HepG2 (cell line): ENCODE results near the gene SLC16A5. TPM values are rescaled to one million over a fixed set of nuclear protein-coding genes. Genes with fewer than 3 reads are reported as not detected.

Experiments
- AHR ChIP-seq: IDR thresholded peaks from 2 replicates; pipeline ENCODE4 v1.6.1; 2018; ENCODE audit warnings: missing genetic modification reagents, missing compliant biosample characterization
- BCL3 ChIP-seq: sonication (generic); formaldehyde crosslinking; IDR thresholded peaks from 2 replicates; pipeline ENCODE4 v1.5.1; 2020; ENCODE audit warnings: mild to moderate bottlenecking, missing genetic modification reagents, moderate library complexity
- CSRNP1 ChIP-seq: sonication (generic); formaldehyde crosslinking; IDR thresholded peaks from 2 replicates; pipeline ENCODE4 v1.8.1; 2023; ENCODE audit warnings: mild to moderate bottlenecking, missing genetic modification reagents
- ELK4 ChIP-seq: sonication (generic); formaldehyde crosslinking; IDR thresholded peaks from 2 replicates; pipeline ENCODE4 v1.9.0; 2021; ENCODE audit warnings: missing genetic modification reagents, borderline replicate concordance
- HIC2 ChIP-seq: sonication (generic); formaldehyde crosslinking; IDR thresholded peaks from 2 replicates; pipeline ENCODE4 v1.9.0; 2022; ENCODE audit warnings: low read depth, missing genetic modification reagents
- HINFP ChIP-seq: sonication (generic); formaldehyde crosslinking; IDR thresholded peaks from 2 replicates; pipeline ENCODE4 v1.4.0; 2020; ENCODE audit warnings: low read depth, mild to moderate bottlenecking, missing genetic modification reagents
- KDM5B ChIP-seq: sonication (generic); formaldehyde crosslinking; IDR thresholded peaks from 2 replicates; pipeline ENCODE4 v1.4.0; 2020; ENCODE audit warnings: missing genetic modification reagents, mild to moderate bottlenecking, borderline replicate concordance
- PLRG1 ChIP-seq: fragments of 450-650 bp; conservative IDR thresholded peaks from 2 replicates; pipeline ENCODE4 v1.6.1; 2016
- SNAPC5 ChIP-seq: sonication (generic); formaldehyde crosslinking; IDR thresholded peaks from 2 replicates; pipeline ENCODE4 v1.8.1; 2023; ENCODE audit warnings: mild to moderate bottlenecking, missing genetic modification reagents, borderline replicate concordance
- TEAD3 ChIP-seq: optimal IDR thresholded peaks from 2 replicates; pipeline ENCODE3; 2016; ENCODE audit warnings: borderline replicate concordance
- ZFX ChIP-seq: sonication (generic); formaldehyde crosslinking; IDR thresholded peaks from 2 replicates; pipeline ENCODE4 v1.4.0; 2020; ENCODE audit warnings: mild to moderate bottlenecking, low read depth, missing genetic modification reagents, moderate library complexity
- ZNF138 ChIP-seq: sonication (generic); formaldehyde crosslinking; IDR thresholded peaks from 2 replicates; pipeline ENCODE4 v1.5.0; 2020; ENCODE audit warnings: mild to moderate bottlenecking, low read depth, missing genetic modification reagents
- ZNF740 ChIP-seq: sonication (generic); formaldehyde crosslinking; IDR thresholded peaks from 2 replicates; pipeline ENCODE4 v1.4.0; 2020; ENCODE audit warnings: missing genetic modification reagents
- ZNF747 ChIP-seq: sonication (generic); formaldehyde crosslinking; IDR thresholded peaks from 2 replicates; pipeline ENCODE4 v1.8.1; 2023; ENCODE audit warnings: missing genetic modification reagents, mild to moderate bottlenecking, borderline replicate concordance
- ZNF770 ChIP-seq: sonication (generic); formaldehyde crosslinking; IDR thresholded peaks from 2 replicates; pipeline ENCODE4 v1.5.0; 2020; ENCODE audit warnings: mild to moderate bottlenecking, missing genetic modification reagents
- ZNF784 ChIP-seq: sonication (generic); formaldehyde crosslinking; IDR thresholded peaks from 2 replicates; pipeline ENCODE4 v1.5.1; 2020; ENCODE audit warnings: missing genetic modification reagents, mild to moderate bottlenecking, borderline replicate concordance
- polyA plus RNA-seq, 8 experiments: library from polyadenylated mRNA; depleted of rRNA in 3 of 8; stranded (reverse) in 7 of 8; unstranded in 1 of 8; fragments of >200 nt; fragmentation: Illumina TruSeq in 4 of 8; extraction: Trizol in 4 of 8; gene quantifications; 2 replicates each; pipeline versions ENCODE4 v1.2.1 to v1.2.3, GENCODE V29; 2011 to 2016; ENCODE audit warnings: low read depth in 4 of 8, missing spikeins in 1 of 8, mixed read lengths in 1 of 8; ENCODE audit not compliant: insufficient read depth in 1 of 8
- total RNA-seq, 5 experiments: library from RNA; depleted of rRNA; stranded (reverse); fragments of >200 nt; fragmentation: Illumina TruSeq; extraction: Trizol; gene quantifications; 2 replicates each; pipeline ENCODE4 v1.2.3, GENCODE V29; 2016; ENCODE audit warnings: low read depth in 1 of 5

SLC16A5 gene
- total and polyA plus RNA-seq, 2 of the 13 experiments (the other 11 are each of a cell fraction or from before 2014, with no cell fraction given): 0.69 to 5.6 TPM

GRCh38 chr17:75084039-75084660 lies 3.6 kb upstream of the SLC16A5 start (continued):
- TF ChIP-seq HINFP (CRISPR knock-in tag) (no peak), ZNF784 (peak; percentile 73; the same call in 1 of the 2 replicates), KDM5B (peak; percentile 42; the same call in 1 of the 2 replicates), TEAD3 (CRISPR knock-in tag) (peak; percentile 96), CSRNP1 (CRISPR knock-in tag) (0 out of 2 replicates have a peak, but pooled peaks have one; percentile 33), ZFX (peak; percentile 59; the same call in 1 of the 2 replicates), PLRG1 (no peak), SNAPC5 (CRISPR knock-in tag) (no peak), HIC2 (CRISPR knock-in tag) (peak; percentile 33; the same call in 1 of the 2 replicates), BCL3 (CRISPR knock-in tag) (peak; percentile 75; the same call in 1 of the 2 replicates), ZNF740 (no peak), AHR (CRISPR knock-in tag) (peak; percentile 56; the same call in 1 of the 2 replicates), ZNF138 (no peak), ELK4 (CRISPR knock-in tag) (no peak), ZNF747 (CRISPR knock-in tag) (peak; percentile 38; the same call in 1 of the 2 replicates), ZNF770 (CRISPR knock-in tag) (no peak; the same call in 1 of the 2 replicates)
